ENCODE data around the gene SLC9A9. TPM values are rescaled to one million over a fixed set of nuclear protein-coding genes. Genes with fewer than 3 reads are reported as not detected.

SLC9A9 gene
- total and polyA plus RNA-seq, 2 experiments from 2014 or later: 2.2 to 6.8 TPM

DNA sequence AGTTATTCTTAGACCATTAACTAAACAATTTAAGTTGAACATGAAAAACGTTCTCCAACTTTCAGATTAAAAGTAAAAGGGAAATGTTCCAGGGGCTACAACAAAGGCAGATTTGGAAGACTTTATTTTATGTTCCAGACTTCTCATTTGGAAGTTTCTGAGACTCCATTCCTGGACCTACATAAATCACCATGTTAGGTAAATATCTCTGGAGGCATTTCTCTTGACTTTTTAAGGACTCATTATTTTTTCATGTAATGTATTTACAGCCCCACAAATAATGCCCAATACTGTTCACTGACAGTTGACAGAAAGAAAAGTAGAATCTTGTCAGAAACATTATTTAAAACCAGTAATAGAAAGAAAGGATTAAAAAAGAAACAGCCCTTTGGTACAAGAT, 352.1 kb downstream of the SLC9A9 start:
- Histone ChIP-seq H3K9me3 (ENCODE audit: low read depth) (no peaks in the 10 kb centered on the region), H3K36me3 (replicated peaks; ENCODE audit: insufficient read depth, low read depth) (no peaks in the 10 kb centered on the region), H3K4me1 (ENCODE audit: insufficient read depth) (no peaks in the 10 kb centered on the region), H3K27ac (no peak overlapping the region), H3K9me2 (replicated peaks; ENCODE audit: insufficient read depth) (no peaks in the 10 kb centered on the region), H3K4me2 (no peak overlapping the region), H3K4me3 (no peak overlapping the region), H3K27me3 (no peaks in the 10 kb centered on the region), H3K79me2 (no peaks in the 10 kb centered on the region), H2AFZ (no peak overlapping the region), H4K20me1 (ENCODE audit: insufficient read depth, poor library complexity, severe bottlenecking) (no peaks in the 10 kb centered on the region)
- no peak for DNase-seq (ENCODE audit: low spot score)
- no peak for TF ChIP-seq EZH2phosphoT487 (IDR thresholded peaks at IDR 0.05; ENCODE audit: low read depth, severe bottlenecking, unreplicated experiment)
- TF ChIP-seq CTCF (IDR thresholded peaks at IDR 0.05; ENCODE audit: poor library complexity): no peak
- no peak for TF ChIP-seq EZH2 (IDR thresholded peaks at IDR 0.05; ENCODE audit: borderline replicate concordance)
- WGBS (ENCODE audit: low lambda C conversion rate, missing lambda C conversion rate): 87% methylated on average over 1 of the region's 1 CpG

GRCh38 chr3:143495527-143495926, 352.7 kb downstream of the SLC9A9 start:
- Histone ChIP-seq H3K4me1 (ENCODE audit: insufficient read depth) (no peaks in the 10 kb centered on the region), H3K4me2 (no peak overlapping the region), H3K79me2 (no peaks in the 10 kb centered on the region), H3K36me3 (replicated peaks; ENCODE audit: insufficient read depth, low read depth) (no peaks in the 10 kb centered on the region), H3K9me2 (replicated peaks; ENCODE audit: insufficient read depth) (no peaks in the 10 kb centered on the region), H4K20me1 (ENCODE audit: insufficient read depth, poor library complexity, severe bottlenecking) (no peaks in the 10 kb centered on the region), H2AFZ (no peak overlapping the region), H3K9me3 (ENCODE audit: low read depth) (no peaks in the 10 kb centered on the region), H3K27me3 (no peaks in the 10 kb centered on the region), H3K27ac (no peak overlapping the region), H3K4me3 (no peak overlapping the region)
- TF ChIP-seq EZH2phosphoT487 (IDR thresholded peaks at IDR 0.05; ENCODE audit: low read depth, severe bottlenecking, unreplicated experiment) (no peak), CTCF (IDR thresholded peaks at IDR 0.05; ENCODE audit: poor library complexity) (no peak)
- no peak for DNase-seq (ENCODE audit: low spot score)
- WGBS (ENCODE audit: low lambda C conversion rate, missing lambda C conversion rate): 77% methylated on average over 2 of the region's 2 CpGs

DNA sequence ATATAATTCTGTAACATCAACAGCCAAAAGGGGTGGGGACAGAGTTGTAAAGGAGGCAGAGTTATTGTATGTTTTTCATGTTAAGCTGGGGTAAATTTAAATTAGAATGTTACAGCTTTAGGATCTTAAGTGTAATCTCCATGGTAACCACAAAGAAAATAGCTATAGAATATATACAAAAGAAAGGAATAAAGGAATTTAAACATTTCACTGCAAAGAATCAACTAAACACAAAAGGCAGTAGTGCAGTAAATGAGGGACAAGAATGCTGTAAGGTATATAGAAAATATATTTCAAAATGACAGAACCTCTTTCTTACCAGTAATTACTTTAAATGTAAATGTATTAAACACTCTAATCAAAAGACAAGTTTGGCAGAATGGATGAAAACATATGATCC, 361.7 kb downstream of the SLC9A9 start:
- Histone ChIP-seq H3K79me2 (no peaks in the 10 kb centered on the region), H4K20me1 (ENCODE audit: insufficient read depth, poor library complexity, severe bottlenecking) (no peaks in the 10 kb centered on the region), H3K4me2 (no peak overlapping the region), H3K36me3 (replicated peaks; ENCODE audit: insufficient read depth, low read depth) (no peaks in the 10 kb centered on the region), H3K4me1 (ENCODE audit: insufficient read depth) (no peaks in the 10 kb centered on the region), H3K9me2 (replicated peaks; ENCODE audit: insufficient read depth) (no peaks in the 10 kb centered on the region), H3K4me3 (no peak overlapping the region), H3K9me3 (ENCODE audit: low read depth) (no peaks in the 10 kb centered on the region), H3K27ac (no peak overlapping the region), H2AFZ (no peak overlapping the region), H3K27me3 (no peaks in the 10 kb centered on the region)
- no peak for DNase-seq (ENCODE audit: low spot score)
- TF ChIP-seq CTCF (IDR thresholded peaks at IDR 0.05; ENCODE audit: poor library complexity) (no peak), EZH2 (IDR thresholded peaks at IDR 0.05; ENCODE audit: borderline replicate concordance) (no peak), EZH2phosphoT487 (IDR thresholded peaks at IDR 0.05; ENCODE audit: low read depth, severe bottlenecking, unreplicated experiment) (no peak)
